ENCODE results near the gene CAV1. TPM values are rescaled to one million over a fixed set of nuclear protein-coding genes. Genes with fewer than 3 reads are reported as not detected.
"Not testable (repeated sequence)": the region's sequence is repeated elsewhere in the genome, so short reads cannot be mapped to it uniquely, and the experiment has no call there.

The CAV1 gene
- 141 and 160 TPM in 2 replicates for total RNA-seq (2014; rRNA removed; shearing (Covaris generic); ENCODE audit: low replicate concordance)

GRCh38 chr7:116524609-116525297 lies at the start of gene CAV1:
Gene CAV1 (plus strand): TSS chr7:116525036. CDS start chr7:116525063, 27 bp downstream.
- peak; percentile 93 for DNase-seq (ENCODE audit: low read depth)
- in situ Hi-C loops (cut with HindIII; ENCODE audit: low pct_unique_long_range_greater_than_20kb, low sequenced_read_pairs): no loop called here

- in situ Hi-C loops (cut with HindIII; ENCODE audit: low pct_unique_long_range_greater_than_20kb, low sequenced_read_pairs): no loop called here
- DNase-seq (ENCODE audit: low read depth): no peak
Observed at GRCh38 chr7:116477625-116478024, 47.2 kb upstream of the CAV1 start.

GRCh38 chr7:116478834-116479233 lies 46.0 kb upstream of the CAV1 start:
- in situ Hi-C loops (cut with HindIII; ENCODE audit: low pct_unique_long_range_greater_than_20kb, low sequenced_read_pairs): no loop called here
- DNase-seq (ENCODE audit: low read depth): no peak

- in situ Hi-C loops (cut with HindIII; ENCODE audit: low pct_unique_long_range_greater_than_20kb, low sequenced_read_pairs): no loop called here
- DNase-seq (ENCODE audit: low read depth): no peak
Observed at GRCh38 chr7:116483271-116483942, 41.4 kb upstream of the CAV1 start.

GRCh38 chr7:116484389-116484788 lies 40.4 kb upstream of the CAV1 start:
- DNase-seq (ENCODE audit: low read depth); in situ Hi-C loops (cut with HindIII; ENCODE audit: low pct_unique_long_range_greater_than_20kb, low sequenced_read_pairs): not testable (repeated sequence)

- in situ Hi-C loops (cut with HindIII; ENCODE audit: low pct_unique_long_range_greater_than_20kb, low sequenced_read_pairs): no loop called here
- no peak for DNase-seq (ENCODE audit: low read depth)
Observed at GRCh38 chr7:116487907-116488521, 36.8 kb upstream of the CAV1 start.

- no peak for DNase-seq (ENCODE audit: low read depth)
- in situ Hi-C loops (cut with HindIII; ENCODE audit: low pct_unique_long_range_greater_than_20kb, low sequenced_read_pairs): no loop called here
Observed at GRCh38 chr7:116490351-116490750, 34.5 kb upstream of the CAV1 start.

GRCh38 chr7:116491887-116492653 lies 32.8 kb upstream of the CAV1 start:
- DNase-seq (ENCODE audit: low read depth): no peak
- in situ Hi-C loops (cut with HindIII; ENCODE audit: low pct_unique_long_range_greater_than_20kb, low sequenced_read_pairs): no loop called here

- DNase-seq (ENCODE audit: low read depth): no peak
- in situ Hi-C loops (cut with HindIII; ENCODE audit: low pct_unique_long_range_greater_than_20kb, low sequenced_read_pairs): no loop called here
Observed at GRCh38 chr7:116492654-116493109, 32.2 kb upstream of the CAV1 start.

- in situ Hi-C loops (cut with HindIII; ENCODE audit: low pct_unique_long_range_greater_than_20kb, low sequenced_read_pairs): no loop called here
- DNase-seq (ENCODE audit: low read depth): no peak
Observed at GRCh38 chr7:116493449-116493848, 31.4 kb upstream of the CAV1 start.

- in situ Hi-C loops (cut with HindIII; ENCODE audit: low pct_unique_long_range_greater_than_20kb, low sequenced_read_pairs): no loop called here
Observed at GRCh38 chr7:116494472-116494871, 30.4 kb upstream of the CAV1 start.

GRCh38 chr7:116495736-116496135 lies 29.1 kb upstream of the CAV1 start:
- in situ Hi-C loops (cut with HindIII; ENCODE audit: low pct_unique_long_range_greater_than_20kb, low sequenced_read_pairs): no loop called here
- no peak for DNase-seq (ENCODE audit: low read depth)

More at GRCh38 chr7:116494472-116494871, 30.4 kb upstream of the CAV1 start:
- no peak for DNase-seq (ENCODE audit: low read depth)

GRCh38 chr7:116496653-116497052 lies 28.2 kb upstream of the CAV1 start:
- in situ Hi-C loops (cut with HindIII; ENCODE audit: low pct_unique_long_range_greater_than_20kb, low sequenced_read_pairs): no loop called here
- DNase-seq (ENCODE audit: low read depth): no peak

GRCh38 chr7:116497708-116498107 lies 27.1 kb upstream of the CAV1 start:
- in situ Hi-C loops (cut with HindIII; ENCODE audit: low pct_unique_long_range_greater_than_20kb, low sequenced_read_pairs): no loop called here
- no peak for DNase-seq (ENCODE audit: low read depth)

GRCh38 chr7:116499168-116500077 lies 25.4 kb upstream of the CAV1 start, which contains the start of gene CAV2:
Gene CAV2 (plus strand): TSS chr7:116499738. CDS start chr7:116499782, 44 bp downstream.
- DNase-seq (ENCODE audit: low read depth): peak; percentile 86
- in situ Hi-C loops (cut with HindIII; ENCODE audit: low pct_unique_long_range_greater_than_20kb, low sequenced_read_pairs): no loop called here

GRCh38 chr7:116500078-116500853 lies 24.6 kb upstream of the CAV1 start:
- DNase-seq (ENCODE audit: low read depth): peak; percentile 59
- in situ Hi-C loops (cut with HindIII; ENCODE audit: low pct_unique_long_range_greater_than_20kb, low sequenced_read_pairs): no loop called here

Data from Caki2 (cell line).